GM21825 (cell line): ENCODE data around the gene FAM170B.
A peak's percentile ranks its signal among the peaks of the same experiment; 100 is the strongest.

ENCODE experiments used
- ATAC-seq: cut with Tn5 transposase; IDR thresholded peaks from one replicate; pipeline ENCODE4 v1.9.1; 2021; ENCODE audit warnings: mild to moderate bottlenecking, moderate library complexity; ENCODE audit not compliant: unreplicated experiment

FAM170B gene

GRCh38 chr10:49133706-49134248 is at the start of gene FAM170B:
Gene FAM170B, minus strand, starts transcription at chr10:49134021. Its CDS starts 103 bp downstream, at chr10:49133918.
- no peak for ATAC-seq

- no peak for ATAC-seq
These were observed 49.0 kb upstream of the FAM170B start for GRCh38 chr10:49182776-49183175.

- no peak for ATAC-seq
These were observed 46.6 kb upstream of the FAM170B start for GRCh38 chr10:49180444-49180860.

GRCh38 chr10:49179699-49180443 is 46.0 kb upstream of the FAM170B start:
- no peak for ATAC-seq

GRCh38 chr10:49178489-49179471 is 45.0 kb upstream of the FAM170B start:
- no peak for ATAC-seq

GRCh38 chr10:49177391-49178355 is 43.9 kb upstream of the FAM170B start:
- peak; percentile 75 for ATAC-seq

GRCh38 chr10:49176310-49177268 is 42.8 kb upstream of the FAM170B start:
- ATAC-seq = peak; percentile 3

GRCh38 chr10:49175587-49176309 is 41.9 kb upstream of the FAM170B start:
- ATAC-seq = no peak

GRCh38 chr10:49174926-49175500 is 41.2 kb upstream of the FAM170B start:
- no peak for ATAC-seq

GRCh38 chr10:49174261-49174925 is 40.6 kb upstream of the FAM170B start:
- no peak for ATAC-seq

- no peak for ATAC-seq
These were observed 40.0 kb upstream of the FAM170B start for GRCh38 chr10:49173853-49174252.

GRCh38 chr10:49173201-49173772 is 39.5 kb upstream of the FAM170B start:
- no peak for ATAC-seq

GRCh38 chr10:49172777-49173132 is 38.9 kb upstream of the FAM170B start:
- no peak for ATAC-seq

- no peak for ATAC-seq
These were observed 38.4 kb upstream of the FAM170B start for GRCh38 chr10:49172061-49172776.

- ATAC-seq = no peak
These were observed 37.7 kb upstream of the FAM170B start for GRCh38 chr10:49171326-49172060.
